CD1c-positive myeloid dendritic cell (primary cell): ENCODE data around the gene SMDT1.

ENCODE experiments used
- DNase-seq: peaks from one replicate; pipeline ENCODE4 v3.0.0-alpha.2; 2016; ENCODE audit errors: extremely low spot score

Gene SMDT1

GRCh38 chr22:42079319-42080251, at the start of gene SMDT1:
TSS of gene SMDT1 (plus strand) at chr22:42079700. CDS start at chr22:42079769, 69 bp downstream.
- DNase-seq = peak; percentile 100

GRCh38 chr22:42033263-42034181, 46.0 kb upstream of the SMDT1 start:
- no peak for DNase-seq

- DNase-seq = no peak
Observed at GRCh38 chr22:42035256-42035655, 44.2 kb upstream of the SMDT1 start.

GRCh38 chr22:42039271-42039670, 40.2 kb upstream of the SMDT1 start:
- no peak for DNase-seq

- no peak for DNase-seq
Observed at GRCh38 chr22:42041784-42042183, 37.7 kb upstream of the SMDT1 start.

- no peak for DNase-seq
Observed at GRCh38 chr22:42050641-42051180, 28.8 kb upstream of the SMDT1 start.

- no peak for DNase-seq
Observed at GRCh38 chr22:42052765-42053164, 26.7 kb upstream of the SMDT1 start.

GRCh38 chr22:42056757-42057511, 22.6 kb upstream of the SMDT1 start:
- DNase-seq = no peak

- no peak for DNase-seq
Observed at GRCh38 chr22:42060489-42060888, 19.0 kb upstream of the SMDT1 start.

- no peak for DNase-seq
Observed at GRCh38 chr22:42061041-42061440, 18.5 kb upstream of the SMDT1 start.

- DNase-seq = no peak
Observed at GRCh38 chr22:42062506-42063170, 16.9 kb upstream of the SMDT1 start.

- no peak for DNase-seq
Observed at GRCh38 chr22:42064629-42065028, 14.9 kb upstream of the SMDT1 start.

GRCh38 chr22:42065438-42066125, 13.9 kb upstream of the SMDT1 start:
- DNase-seq = no peak

- DNase-seq = no peak
Observed at GRCh38 chr22:42066126-42066761, 13.3 kb upstream of the SMDT1 start.

GRCh38 chr22:42066937-42067336, 12.6 kb upstream of the SMDT1 start:
- DNase-seq = no peak

- DNase-seq = no peak
Observed at GRCh38 chr22:42067671-42068251, 11.7 kb upstream of the SMDT1 start.

GRCh38 chr22:42068291-42068690, 11.2 kb upstream of the SMDT1 start:
- no peak for DNase-seq

GRCh38 chr22:42069801-42070516, 9.5 kb upstream of the SMDT1 start:
- peak; percentile 86 for DNase-seq
